Ureter (tissue), 1 donor: ENCODE data around the gene ZXDC. TPM values are rescaled to one million over a fixed set of nuclear protein-coding genes. Genes with fewer than 3 reads are reported as not detected.

Experiments used
- DNase-seq: peaks from one replicate; pipeline ENCODE4 v3.0.0-alpha.2; 2020; ENCODE audit warnings: low spot score
- total RNA-seq: library from RNA; stranded (reverse); gene quantifications from one replicate; pipeline ENCODE4 v1.2.4, GENCODE V29; 2023
- donor health status: DM: yes; HTN: yes; CAD: no.

Gene ZXDC
- total RNA-seq, 1 donor from 2014 or later = 56.5 TPM

GRCh38 chr3:126454437-126455198 lies 21.1 kb downstream of the ZXDC start:
- no peak for DNase-seq

DNA sequence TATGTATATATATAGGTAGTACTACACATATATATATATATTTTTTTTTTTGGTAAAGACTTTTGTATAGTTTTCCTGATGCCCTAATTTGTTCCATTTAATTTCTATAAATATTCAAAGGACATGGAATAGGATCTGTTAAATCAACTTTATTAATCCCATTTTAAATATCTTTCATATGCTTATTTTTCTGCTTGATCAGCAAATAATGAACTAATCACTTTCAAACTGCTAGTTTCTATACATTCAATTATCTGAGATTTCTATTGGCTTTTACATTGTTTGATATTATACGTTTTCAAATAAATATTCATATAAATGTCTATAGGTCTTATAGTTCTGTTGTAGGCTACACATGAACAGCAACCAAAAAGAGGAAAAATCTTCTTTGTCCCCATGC lies 21.7 kb downstream of the ZXDC start:
- DNase-seq = no peak

DNA sequence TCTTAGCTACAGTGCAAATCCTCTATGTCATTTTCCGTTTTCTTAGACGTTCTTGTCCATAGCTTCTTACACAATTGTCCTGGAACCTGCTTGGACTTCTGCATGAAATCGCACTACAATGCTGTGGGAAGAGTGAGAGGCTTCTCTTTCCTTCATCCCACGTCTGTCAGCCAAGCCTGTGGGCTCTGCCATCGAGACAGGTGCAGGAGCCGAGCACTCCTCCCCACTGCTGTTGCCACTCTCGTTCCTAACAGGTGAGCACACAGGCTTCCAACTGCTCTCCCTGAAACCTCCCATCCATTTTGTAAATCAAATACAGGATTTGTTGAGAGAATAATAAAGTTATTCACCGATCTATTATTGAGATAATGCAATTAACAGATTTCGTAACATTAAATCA lies 23.5 kb downstream of the ZXDC start:
- DNase-seq = no peak

- DNase-seq = no peak
Measured at GRCh38 chr3:126451511-126451910, 24.2 kb downstream of the ZXDC start.

GRCh38 chr3:126450744-126451143 lies 24.9 kb downstream of the ZXDC start:
- no peak for DNase-seq

- no peak for DNase-seq
Measured at GRCh38 chr3:126450219-126450618, 25.5 kb downstream of the ZXDC start.

DNA sequence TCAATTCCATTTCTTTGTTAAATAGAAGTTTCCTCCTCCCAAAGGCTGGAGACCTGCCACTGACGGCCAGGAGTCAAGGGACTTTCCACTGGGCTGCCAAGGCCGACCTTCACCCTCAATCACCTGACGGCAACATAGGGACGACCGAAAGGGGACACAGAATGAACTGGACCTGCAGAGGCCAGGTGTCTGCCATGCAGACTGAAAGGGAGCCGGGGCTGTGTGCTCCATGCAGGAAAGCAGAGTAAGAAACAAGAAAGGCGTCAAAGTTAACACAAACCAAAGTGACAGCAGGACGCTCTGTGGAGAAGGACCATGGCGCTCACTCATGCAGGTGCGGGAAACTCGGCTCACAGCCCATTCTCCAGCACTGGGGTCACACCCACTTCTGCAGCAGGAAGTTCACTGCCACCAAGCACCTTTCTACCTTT lies 26.1 kb downstream of the ZXDC start:
- no peak for DNase-seq

DNA sequence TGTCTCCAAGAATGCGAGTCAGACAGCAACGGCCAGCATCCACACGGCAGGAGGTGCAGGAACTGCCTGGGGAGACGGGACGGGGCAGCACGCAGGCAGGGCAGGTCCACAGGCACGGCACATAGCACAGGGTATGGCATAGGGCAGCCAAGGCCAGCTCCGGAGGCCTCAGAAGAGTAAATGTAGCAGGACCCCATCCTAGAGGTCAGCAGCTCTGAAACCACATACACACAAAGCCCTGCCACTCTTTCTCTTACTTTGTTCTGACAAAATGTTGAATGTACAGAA lies 26.9 kb downstream of the ZXDC start:
- DNase-seq = no peak

DNA sequence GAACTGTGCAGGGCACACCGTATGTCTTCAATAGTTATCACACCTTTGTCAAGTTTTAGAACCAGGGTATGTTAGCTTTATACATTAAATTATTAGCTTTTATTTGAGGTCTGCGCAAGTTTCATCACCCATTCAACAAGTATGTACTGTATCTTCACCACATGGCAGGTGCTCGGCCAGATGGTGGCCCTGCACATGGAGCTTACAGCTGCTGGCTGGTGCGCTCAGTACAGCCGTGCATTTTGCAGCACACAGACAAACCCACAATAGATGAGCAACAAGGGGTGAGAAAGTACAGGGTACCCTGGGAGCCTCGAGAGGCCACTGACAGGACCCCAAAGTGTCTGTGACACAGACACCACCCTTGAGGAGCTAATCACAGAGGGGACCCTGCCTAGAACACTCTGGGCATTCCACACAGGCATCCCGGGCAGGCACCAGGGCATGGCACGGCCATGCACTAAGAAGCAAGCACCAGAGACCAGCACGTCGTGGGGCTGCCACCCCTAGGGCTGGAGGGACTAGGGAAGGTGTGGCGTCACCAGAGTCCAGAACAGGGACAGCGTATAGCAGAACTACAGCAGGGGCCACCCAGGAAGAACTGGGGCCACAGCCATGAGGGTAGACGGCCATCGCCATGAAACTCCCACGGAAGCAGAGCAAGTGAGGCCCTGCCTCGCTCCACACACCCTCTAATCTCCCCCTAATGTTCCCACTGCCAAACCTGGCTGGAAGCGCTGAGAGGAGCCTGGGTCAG lies 27.4 kb downstream of the ZXDC start:
- DNase-seq = no peak

- no peak for DNase-seq
Measured at GRCh38 chr3:126447456-126448106, 28.1 kb downstream of the ZXDC start.

GRCh38 chr3:126446791-126447190 lies 28.9 kb downstream of the ZXDC start:
- no peak for DNase-seq

DNA sequence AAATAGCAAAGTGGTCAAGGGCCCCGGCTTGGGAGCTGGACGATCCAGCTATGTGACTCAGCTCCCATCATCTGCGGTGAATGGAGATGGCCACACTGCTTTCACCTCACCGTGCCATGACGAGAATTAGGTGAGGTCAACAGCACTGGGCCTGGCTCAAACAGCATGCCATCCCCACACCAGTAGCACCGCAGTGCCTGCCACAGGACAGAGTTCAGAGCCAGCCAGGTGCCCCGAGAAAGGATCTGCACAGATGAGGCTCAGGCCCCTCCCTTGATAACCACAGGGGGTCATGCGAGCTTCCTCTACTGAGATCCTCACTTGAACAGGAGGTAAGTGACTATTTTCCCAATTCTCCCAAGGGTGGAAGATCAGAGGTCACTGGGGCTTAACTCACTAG lies 29.4 kb downstream of the ZXDC start:
- DNase-seq = no peak

DNA sequence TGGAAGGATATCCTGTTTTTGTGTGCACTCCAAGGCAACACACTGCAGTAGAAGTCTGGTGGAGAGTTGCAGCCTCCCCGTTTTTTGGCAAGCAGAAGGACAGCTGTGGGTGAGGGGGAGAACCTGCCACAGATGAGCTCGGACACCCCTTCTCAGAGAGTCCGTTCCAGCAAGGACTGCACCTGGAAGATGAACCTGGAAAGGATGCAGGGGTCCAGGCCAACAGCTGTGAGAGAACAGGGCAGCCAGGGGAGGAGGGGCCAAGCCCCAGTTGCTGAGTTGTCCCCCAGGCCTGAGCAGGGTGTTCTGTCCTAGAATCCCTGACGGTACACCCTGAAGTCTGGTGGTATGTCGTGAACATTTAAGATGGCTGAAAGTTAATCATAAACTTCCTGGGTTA lies 30.2 kb downstream of the ZXDC start:
- no peak for DNase-seq

GRCh38 chr3:126442856-126443242 lies 32.8 kb downstream of the ZXDC start:
- DNase-seq = no peak

DNA sequence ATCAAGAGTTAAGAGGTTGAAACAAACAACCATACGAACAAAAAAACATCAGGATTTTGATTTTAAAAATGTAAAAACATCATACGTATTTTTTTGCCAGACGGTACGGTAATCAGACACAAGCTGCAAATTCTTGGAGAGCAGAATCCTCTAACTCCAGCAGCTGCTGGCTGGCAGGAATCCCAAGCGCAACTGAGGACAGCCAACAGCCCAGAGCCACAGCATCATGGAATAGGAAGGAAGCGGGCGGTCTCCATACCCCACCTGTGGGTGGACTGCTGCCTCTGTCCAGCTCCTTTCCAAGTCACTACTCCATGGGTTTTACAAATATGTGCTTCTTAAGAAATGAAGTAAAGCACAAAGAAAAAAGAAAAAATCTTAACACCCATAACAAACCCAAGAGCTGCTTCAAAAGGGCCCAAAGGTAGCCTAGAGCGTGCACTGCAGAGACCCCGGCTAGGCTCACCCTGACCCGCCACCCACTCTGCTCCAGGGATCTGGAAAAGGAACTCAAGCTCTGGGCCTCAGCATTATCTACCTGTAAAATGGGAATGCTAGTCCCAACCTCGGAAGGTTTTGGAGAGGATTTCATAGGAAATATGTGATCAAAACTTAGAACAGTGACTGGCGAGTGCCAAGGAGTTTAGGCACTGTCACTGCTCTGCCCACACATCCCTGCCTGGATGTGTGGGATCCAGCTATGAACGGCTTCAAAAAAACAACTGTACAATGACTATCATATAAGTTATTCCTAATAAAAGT lies 33.4 kb downstream of the ZXDC start:
- DNase-seq = no peak

DNA sequence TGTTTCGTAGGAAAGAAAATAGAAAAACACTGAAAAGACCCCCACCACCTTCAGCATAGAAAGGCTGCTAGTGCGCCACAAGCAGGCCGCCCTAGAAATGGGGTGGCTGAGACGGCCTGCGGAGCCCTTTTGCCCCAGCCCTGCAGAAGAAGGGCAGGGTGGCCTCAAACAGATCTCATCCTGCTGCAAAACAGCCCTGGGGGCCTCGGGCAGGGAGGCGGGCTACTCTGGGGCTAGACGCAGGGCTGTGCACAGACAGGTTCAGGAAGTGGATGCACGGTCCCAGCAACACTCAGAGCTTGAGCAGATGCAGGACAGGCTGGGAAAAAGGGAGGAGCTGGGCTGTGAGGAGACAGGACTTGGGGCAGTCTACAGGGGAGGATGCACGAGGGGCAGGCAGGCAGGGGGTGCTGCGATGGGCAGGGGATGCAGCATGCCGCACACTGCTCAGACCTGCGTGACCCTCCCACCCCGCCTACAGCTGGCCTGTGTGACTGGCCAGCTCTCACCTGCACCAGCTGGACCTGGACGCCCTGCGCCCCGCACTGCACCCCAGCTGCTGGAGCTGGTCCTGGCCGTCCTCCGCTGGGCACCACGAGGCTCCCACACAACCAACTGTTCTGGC lies 34.3 kb downstream of the ZXDC start:
- no peak for DNase-seq

- no peak for DNase-seq
Measured at GRCh38 chr3:126440709-126440995, 35.0 kb downstream of the ZXDC start.

DNA sequence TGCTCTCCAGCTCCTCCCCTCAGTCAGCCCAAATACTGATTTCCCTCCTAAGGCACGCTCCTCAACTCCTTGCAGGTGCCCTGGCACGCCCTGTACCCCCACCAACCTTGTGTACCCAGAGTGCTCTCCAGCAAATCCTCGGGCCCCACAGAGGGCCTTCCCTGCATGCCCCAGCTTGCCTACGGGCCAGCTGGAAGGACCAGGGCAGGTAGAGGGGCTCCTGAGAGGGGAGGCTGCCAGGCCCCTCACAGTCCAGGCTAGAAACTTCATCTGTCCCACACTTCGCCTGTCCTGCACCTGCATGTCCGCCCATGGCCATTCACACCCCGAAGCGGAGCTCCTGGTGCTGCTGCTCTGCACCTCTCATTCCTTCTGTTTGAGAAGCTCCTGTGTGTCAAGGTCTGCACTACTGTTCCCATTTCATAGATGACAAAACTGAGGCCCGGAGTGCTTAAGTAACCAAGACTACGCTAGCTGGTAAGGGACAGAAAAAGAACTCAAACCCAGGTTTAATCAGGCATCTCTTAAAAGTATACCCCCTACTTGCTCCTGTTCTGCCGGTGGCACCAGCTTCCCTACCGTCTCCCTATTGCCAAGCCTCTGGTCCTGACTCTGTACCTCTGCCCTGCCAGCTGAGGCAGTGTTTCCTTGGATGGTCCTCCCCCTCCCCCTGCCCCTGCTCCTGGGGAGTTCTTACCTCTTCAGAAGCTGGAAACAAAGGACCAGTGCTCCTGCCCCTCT lies 35.6 kb downstream of the ZXDC start:
- DNase-seq = no peak

GRCh38 chr3:126439346-126439967 lies 36.2 kb downstream of the ZXDC start:
- no peak for DNase-seq

DNA sequence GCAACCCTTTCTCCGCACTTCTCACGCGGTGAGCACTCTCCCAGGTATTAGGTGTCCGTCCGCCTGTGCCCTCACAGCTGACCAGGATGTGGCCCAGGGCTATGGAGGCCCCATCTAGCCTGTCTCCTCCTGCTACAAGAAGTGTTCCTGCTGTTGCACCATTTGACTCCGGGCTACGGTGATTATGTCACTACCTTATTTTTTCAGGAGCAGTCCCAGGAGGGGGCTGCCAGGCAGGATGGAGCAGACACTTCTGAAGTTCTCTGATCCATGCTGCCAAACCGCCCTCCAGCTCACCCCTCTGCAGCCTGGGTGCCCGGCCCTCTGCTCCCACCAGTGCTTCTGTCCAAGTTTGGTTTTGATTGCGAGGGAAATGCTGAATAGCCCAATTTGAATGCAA lies 36.9 kb downstream of the ZXDC start:
- no peak for DNase-seq

- DNase-seq = no peak
Measured at GRCh38 chr3:126438186-126438585, 37.5 kb downstream of the ZXDC start.
